ENCODE data around the gene RBM43.

DNA sequence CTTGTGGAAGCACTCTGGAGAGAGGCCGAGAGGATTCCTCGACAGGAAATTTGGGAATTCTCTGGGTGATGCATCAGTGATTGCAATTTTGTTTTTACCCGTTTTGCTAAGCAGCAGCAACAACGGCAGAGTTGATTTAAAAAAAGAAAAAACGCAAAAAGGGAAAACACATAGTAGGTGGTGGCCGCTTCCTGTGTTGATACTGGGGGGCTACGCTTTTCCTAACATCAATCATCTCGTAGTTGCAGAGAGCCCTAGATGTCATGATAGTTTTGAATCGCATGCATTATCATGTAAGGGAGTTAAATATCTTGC is 271 bp upstream of the RBM43 start:
- TF ChIP-seq, protein P1, sequence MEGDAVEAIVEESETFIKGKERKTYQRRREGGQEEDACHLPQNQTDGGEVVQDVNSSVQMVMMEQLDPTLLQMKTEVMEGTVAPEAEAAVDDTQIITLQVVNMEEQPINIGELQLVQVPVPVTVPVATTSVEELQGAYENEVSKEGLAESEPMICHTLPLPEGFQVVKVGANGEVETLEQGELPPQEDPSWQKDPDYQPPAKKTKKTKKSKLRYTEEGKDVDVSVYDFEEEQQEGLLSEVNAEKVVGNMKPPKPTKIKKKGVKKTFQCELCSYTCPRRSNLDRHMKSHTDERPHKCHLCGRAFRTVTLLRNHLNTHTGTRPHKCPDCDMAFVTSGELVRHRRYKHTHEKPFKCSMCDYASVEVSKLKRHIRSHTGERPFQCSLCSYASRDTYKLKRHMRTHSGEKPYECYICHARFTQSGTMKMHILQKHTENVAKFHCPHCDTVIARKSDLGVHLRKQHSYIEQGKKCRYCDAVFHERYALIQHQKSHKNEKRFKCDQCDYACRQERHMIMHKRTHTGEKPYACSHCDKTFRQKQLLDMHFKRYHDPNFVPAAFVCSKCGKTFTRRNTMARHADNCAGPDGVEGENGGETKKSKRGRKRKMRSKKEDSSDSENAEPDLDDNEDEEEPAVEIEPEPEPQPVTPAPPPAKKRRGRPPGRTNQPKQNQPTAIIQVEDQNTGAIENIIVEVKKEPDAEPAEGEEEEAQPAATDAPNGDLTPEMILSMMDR (IDR thresholded peaks at IDR 0.05): no peak
- no peak for TF ChIP-seq ZFX (IDR thresholded peaks at IDR 0.05; ENCODE audit: borderline replicate concordance)

Data from 22Rv1 (cell line).